Nasal cavity respiratory epithelium epithelial cell of viscerocranial mucosa (primary cell): ENCODE data around the gene FHOD3. TPM values are rescaled to one million over a fixed set of nuclear protein-coding genes. Genes with fewer than 3 reads are reported as not detected.

Experiments
- total RNA-seq: library from RNA; depleted of rRNA; stranded (reverse); fragments of >200 nt; gene quantifications from 2 replicates; pipeline ENCODE4 v1.2.3, GENCODE V29; 2014

Gene FHOD3
- 9.2 and 48.6 TPM in 2 replicates for total RNA-seq

GRCh38 chr18:36297417-36298125 lies at the start of gene FHOD3:
FHOD3 (plus strand) TSS chr18:36297713; CDS start chr18:36297836, 123 bp downstream.

GRCh38 chr18:36828630-36829361 lies 531.3 kb downstream of the FHOD3 start, which contains the start of the genes KIAA1328 and TPGS2:
KIAA1328 (plus strand) TSS chr18:36829127; CDS start chr18:36829139, 12 bp downstream.
TPGS2 (minus strand) TSS chr18:36829002; CDS start chr18:36828767, 235 bp downstream.

Other genes starting within 250 kb of the FHOD3 start
- 91.9 and 105 TPM in 2 replicates for gene RPRD1A, start 230.2 kb upstream of the FHOD3 start, total RNA-seq
- gene SLC39A6, start 168.4 kb upstream of the FHOD3 start, total RNA-seq: 201 and 377 TPM in 2 replicates
- 92.6 and 99.8 TPM in 2 replicates for gene ELP2, start 167.8 kb upstream of the FHOD3 start, total RNA-seq
- gene MOCOS, start 110.2 kb upstream of the FHOD3 start, total RNA-seq: 37.3 and 63.1 TPM in 2 replicates